H9 (cell line): Measurements from ENCODE around the gene ERGIC3. TPM values are rescaled to one million over a fixed set of nuclear protein-coding genes. Genes with fewer than 3 reads are reported as not detected.

ENCODE experiments used
- DNase-seq: peaks from one replicate; pipeline ENCODE4 v3.0.0-alpha.2; 2017
- H2AFZ ChIP-seq: one replicate; pipeline ENCODE4 v1.6.1; 2013; ENCODE audit warnings: mild to moderate bottlenecking, low read length, control low read depth, moderate library complexity
- H2AK5ac ChIP-seq: 2 replicates; pipeline ENCODE4 v1.6.1; 2013; ENCODE audit warnings: low read length, control low read depth, mixed read lengths; ENCODE audit not compliant: insufficient read length
- H2BK120ac ChIP-seq: one replicate; pipeline ENCODE4 v1.6.1; 2013; ENCODE audit warnings: low read depth, mild to moderate bottlenecking, low read length, control low read depth, inconsistent platforms; ENCODE audit not compliant: poor library complexity, severe bottlenecking
- H2BK12ac ChIP-seq: 2 replicates; pipeline ENCODE4 v1.6.1; 2013; ENCODE audit warnings: low read length, control low read depth, mixed read lengths, low read depth; ENCODE audit not compliant: insufficient read length
- H2BK15ac ChIP-seq: 2 replicates; pipeline ENCODE4 v1.6.1; 2013; ENCODE audit warnings: low read depth, low read length, control low read depth
- H2BK20ac ChIP-seq: one replicate; pipeline ENCODE4 v1.6.1; 2013; ENCODE audit warnings: low read depth, mild to moderate bottlenecking, low read length, control low read depth, inconsistent platforms; ENCODE audit not compliant: poor library complexity, severe bottlenecking
- H2BK5ac ChIP-seq: 2 replicates; pipeline ENCODE4 v1.6.1; 2013; ENCODE audit warnings: low read length, control low read depth, mixed read lengths; ENCODE audit not compliant: insufficient read length
- H3K14ac ChIP-seq: 2 replicates; pipeline ENCODE4 v1.6.1; 2013; ENCODE audit warnings: low read length, control low read depth; ENCODE audit not compliant: insufficient read depth
- H3K18ac ChIP-seq: 2 replicates; pipeline ENCODE4 v1.6.1; 2013; ENCODE audit warnings: low read depth, mild to moderate bottlenecking, mixed read lengths, low read length, control low read depth; ENCODE audit not compliant: insufficient read length
- H3K23ac ChIP-seq: 2 replicates; pipeline ENCODE4 v1.6.1; 2013; ENCODE audit warnings: low read length, control low read depth, mixed read lengths, low read depth; ENCODE audit not compliant: insufficient read length
- H3K23me2 ChIP-seq: 2 replicates; pipeline ENCODE4 v1.6.1; 2013; ENCODE audit warnings: low read depth, mild to moderate bottlenecking, mixed read lengths, low read length, control low read depth; ENCODE audit not compliant: insufficient read length, poor library complexity, severe bottlenecking
- H3K27ac ChIP-seq: 2 replicates; pipeline ENCODE4 v1.5.1; 2013; ENCODE audit warnings: low read length, control low read depth, mixed read lengths, low read depth; ENCODE audit not compliant: insufficient read length
- H3K27me3 ChIP-seq: 2 replicates; pipeline ENCODE4 v1.6.1; 2013; ENCODE audit warnings: low read length, control low read depth, inconsistent platforms; ENCODE audit not compliant: insufficient read depth
- H3K4ac ChIP-seq: 2 replicates; pipeline ENCODE4 v1.6.1; 2013; ENCODE audit warnings: low read depth, mild to moderate bottlenecking, control low read depth, inconsistent platforms, low read length, moderate library complexity
- H3K4me1 ChIP-seq: 2 replicates; pipeline ENCODE4 v1.6.1; 2013; ENCODE audit warnings: low read length, control low read depth, inconsistent platforms; ENCODE audit not compliant: insufficient read depth
- H3K4me2 ChIP-seq: 2 replicates; pipeline ENCODE4 v1.6.1; 2013; ENCODE audit warnings: low read length, control low read depth, mixed read lengths; ENCODE audit not compliant: insufficient read length, insufficient read depth
- H3K56ac ChIP-seq: 2 replicates; pipeline ENCODE4 v1.6.1; 2013; ENCODE audit warnings: low read depth, mild to moderate bottlenecking, mixed read lengths, low read length, control low read depth; ENCODE audit not compliant: insufficient read length
- H3K79me1 ChIP-seq: 2 replicates; pipeline ENCODE4 v1.6.1; 2013; ENCODE audit warnings: low read depth, mild to moderate bottlenecking, moderate library complexity, low read length, control low read depth, inconsistent platforms; ENCODE audit not compliant: insufficient read depth, poor library complexity, severe bottlenecking
- H3K79me2 ChIP-seq: 2 replicates; pipeline ENCODE4 v1.6.1; 2013; ENCODE audit warnings: low read length, control low read depth, inconsistent platforms; ENCODE audit not compliant: insufficient read depth
- H3K9ac ChIP-seq: 2 replicates; pipeline ENCODE4 v1.6.1; 2013; ENCODE audit warnings: low read length, control low read depth, mixed read lengths; ENCODE audit not compliant: insufficient read length; ENCODE audit errors: extremely low read depth
- H3K9me3 ChIP-seq: one replicate; pipeline ENCODE4 v1.6.1; 2013; ENCODE audit warnings: low read depth, low read length, inconsistent platforms; ENCODE audit not compliant: control insufficient read depth
- H3T11ph ChIP-seq: one replicate; pipeline ENCODE4 v1.6.1; 2013; ENCODE audit warnings: mild to moderate bottlenecking, low read length, control low read depth, inconsistent platforms
- H4K20me1 ChIP-seq: one replicate; pipeline ENCODE4 v1.6.1; 2013; ENCODE audit not compliant: control insufficient read depth, insufficient read length, insufficient read depth
- H4K5ac ChIP-seq: 2 replicates; pipeline ENCODE4 v1.6.1; 2013; ENCODE audit warnings: low read depth, mild to moderate bottlenecking, mixed read lengths, low read length, control low read depth; ENCODE audit not compliant: insufficient read length
- H4K8ac ChIP-seq: replicated peaks from 2 replicates; pipeline ENCODE4 v1.6.1; 2013; ENCODE audit warnings: low read length, control low read depth, mixed read lengths, low read depth; ENCODE audit not compliant: insufficient read length
- H4K91ac ChIP-seq: 2 replicates; pipeline ENCODE4 v1.6.1; 2013; ENCODE audit warnings: low read depth, mild to moderate bottlenecking, moderate library complexity, mixed read lengths, low read length, control low read depth; ENCODE audit not compliant: insufficient read length
- H3K27ac Mint-ChIP-seq, 3 experiments: 2 replicates in 2 of 3; 3 replicates in 1 of 3; pipeline ENCODE4 v1.8.0; 2020 to 2021; ENCODE audit warnings: mixed read lengths in 3 of 3, mild to moderate bottlenecking in 1 of 3, moderate library complexity in 1 of 3
- H3K27me3 Mint-ChIP-seq: 2 replicates; pipeline ENCODE4 v1.8.0; 2021; ENCODE audit warnings: low read depth, mild to moderate bottlenecking, moderate library complexity, mixed read lengths
- H3K36me3 Mint-ChIP-seq, 3 experiments: 2 replicates in 2 of 3; 3 replicates in 1 of 3; pipeline ENCODE4 v1.8.0; 2020 to 2021; ENCODE audit warnings: low read depth in 3 of 3, mixed read lengths in 3 of 3; ENCODE audit not compliant: insufficient read depth in 1 of 3
- H3K4me1 Mint-ChIP-seq, 2 experiments: 2 replicates each; pipeline ENCODE4 v1.8.0; 2020; ENCODE audit warnings: mixed read lengths in 2 of 2
- H3K4me3 Mint-ChIP-seq, 2 experiments: 2 replicates in 1 of 2; 3 replicates in 1 of 2; pipeline ENCODE4 v1.8.0; 2020 to 2021; ENCODE audit warnings: mild to moderate bottlenecking in 2 of 2, mixed read lengths in 2 of 2, moderate library complexity in 1 of 2
- H3K9me3 Mint-ChIP-seq, 2 experiments: 2 replicates in 1 of 2; 3 replicates in 1 of 2; pipeline ENCODE4 v1.8.0; 2020; ENCODE audit warnings: mild to moderate bottlenecking in 2 of 2, mixed read lengths in 2 of 2, moderate library complexity in 1 of 2
- WGBS: extraction: QIAGEN DNeasy Blood & Tissue Kit; methylation state at CpG from one replicate; pipeline ENCODE4 v1.1.7; 2013; ENCODE audit warnings: missing lambda C conversion rate, low lambda C conversion rate, mixed read lengths; ENCODE audit not compliant: insufficient read length; ENCODE audit errors: extremely low coverage; 5-methylcytosine and 5-hydroxymethylcytosine counted together
- total RNA-seq: library from RNA; stranded (reverse); gene quantifications from 2 replicates; pipeline ENCODE4 v1.2.1, GENCODE V29; 2021
- TF ChIP-seq, protein P1 (sequence below): fragments of 200-600 bp; sonication (generic); conservative IDR thresholded peaks from 3 replicates; pipeline ENCODE4 v1.8.0; 2021; ENCODE audit warnings: antibody characterized with exemption, mild to moderate bottlenecking

Gene ERGIC3
- total RNA-seq, 1 experiment from 2014 or later: 188 TPM

- no peaks in the 10 kb centered on the region for H3K79me1 ChIP-seq
- no peak overlapping the region for H3K14ac ChIP-seq
- no peak for DNase-seq
- no peaks in the 10 kb centered on the region for H3K79me2 ChIP-seq
- H3K56ac ChIP-seq: no peak overlapping the region
- H3K4me2 ChIP-seq: no peak overlapping the region
- H3T11ph ChIP-seq: no peak overlapping the region
- no peak overlapping the region for H3K4ac ChIP-seq
- no peak overlapping the region for H2BK20ac ChIP-seq
- Mint-ChIP-seq H3K36me3 (peaks cover 13 to 35% (median 34%) of the 10 kb centered on the region in 3 experiments), H3K27ac (no peak overlapping the region), H3K27me3 (no peaks in the 10 kb centered on the region), H3K4me3 (no peak overlapping the region), H3K4me1 (no peaks in the 10 kb centered on the region), H3K9me3 (no peaks in the 10 kb centered on the region)
- no peaks in the 10 kb centered on the region for H3K9me3 ChIP-seq
- no peak overlapping the region for H2BK5ac ChIP-seq
- TF ChIP-seq, protein P1, sequence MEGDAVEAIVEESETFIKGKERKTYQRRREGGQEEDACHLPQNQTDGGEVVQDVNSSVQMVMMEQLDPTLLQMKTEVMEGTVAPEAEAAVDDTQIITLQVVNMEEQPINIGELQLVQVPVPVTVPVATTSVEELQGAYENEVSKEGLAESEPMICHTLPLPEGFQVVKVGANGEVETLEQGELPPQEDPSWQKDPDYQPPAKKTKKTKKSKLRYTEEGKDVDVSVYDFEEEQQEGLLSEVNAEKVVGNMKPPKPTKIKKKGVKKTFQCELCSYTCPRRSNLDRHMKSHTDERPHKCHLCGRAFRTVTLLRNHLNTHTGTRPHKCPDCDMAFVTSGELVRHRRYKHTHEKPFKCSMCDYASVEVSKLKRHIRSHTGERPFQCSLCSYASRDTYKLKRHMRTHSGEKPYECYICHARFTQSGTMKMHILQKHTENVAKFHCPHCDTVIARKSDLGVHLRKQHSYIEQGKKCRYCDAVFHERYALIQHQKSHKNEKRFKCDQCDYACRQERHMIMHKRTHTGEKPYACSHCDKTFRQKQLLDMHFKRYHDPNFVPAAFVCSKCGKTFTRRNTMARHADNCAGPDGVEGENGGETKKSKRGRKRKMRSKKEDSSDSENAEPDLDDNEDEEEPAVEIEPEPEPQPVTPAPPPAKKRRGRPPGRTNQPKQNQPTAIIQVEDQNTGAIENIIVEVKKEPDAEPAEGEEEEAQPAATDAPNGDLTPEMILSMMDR: no peak
- no peak overlapping the region for H4K5ac ChIP-seq
- no peak overlapping the region for H2AK5ac ChIP-seq
- no peaks in the 10 kb centered on the region for H4K20me1 ChIP-seq
- H2AFZ ChIP-seq: no peak overlapping the region
- H3K27me3 ChIP-seq: no peaks in the 10 kb centered on the region
- no peak overlapping the region for H3K23ac ChIP-seq
- no peak overlapping the region for H2BK12ac ChIP-seq
- no peaks in the 10 kb centered on the region for H3K4me1 ChIP-seq
- H4K91ac ChIP-seq: no peak overlapping the region
- H2BK120ac ChIP-seq: no peak overlapping the region
- H3K23me2 ChIP-seq: no peaks in the 10 kb centered on the region
- no peak overlapping the region for H3K27ac ChIP-seq
- no CpG with 5 or more reads among the region's 4 CpGs for WGBS
- no peak overlapping the region for H3K9ac ChIP-seq
- H2BK15ac ChIP-seq: no peak overlapping the region
- no peak overlapping the region for H3K18ac ChIP-seq
- no peak overlapping the region for H4K8ac ChIP-seq
These were observed 9.6 kb downstream of the ERGIC3 start for GRCh38 chr20:35551503-35551902.
